H1 (cell line): ENCODE results near the gene GALNT6. TPM values are rescaled to one million over a fixed set of nuclear protein-coding genes. Genes with fewer than 3 reads are reported as not detected.

Experiments
- ATF3 ChIP-seq: IDR thresholded peaks from 2 replicates; pipeline ENCODE4 v1.6.1; 2011; ENCODE audit warnings: low read depth, mild to moderate bottlenecking, low read length; ENCODE audit not compliant: insufficient read depth
- CBX8 ChIP-seq: fragments of 300-800, 300-1000 bp; sonication (generic); IDR thresholded peaks from 2 replicates; pipeline ENCODE4 v1.7.1; 2016; ENCODE audit warnings: low read depth, low read length, borderline replicate concordance
- CEBPB ChIP-seq: IDR thresholded peaks from 2 replicates; pipeline ENCODE4 v1.6.1; 2012; ENCODE audit warnings: low read depth, low read length
- CREB1 ChIP-seq: IDR thresholded peaks from 2 replicates; pipeline ENCODE4 v1.6.1; 2012; ENCODE audit warnings: inconsistent platforms
- KDM1A ChIP-seq: fragments of 200-600, 300-600 bp; sonication (generic); IDR thresholded peaks from 2 replicates; pipeline ENCODE4 v1.7.1; 2016; ENCODE audit warnings: mild to moderate bottlenecking, low read length, borderline replicate concordance
- NANOG ChIP-seq: IDR thresholded peaks from 2 replicates; pipeline ENCODE4 v1.6.1; 2011; ENCODE audit warnings: low read length, low read depth, mild to moderate bottlenecking, inconsistent platforms; ENCODE audit not compliant: insufficient read depth, poor library complexity, severe bottlenecking
- SIN3A ChIP-seq, 2 experiments: IDR thresholded peaks in 1 of 2; conservative IDR thresholded peaks in 1 of 2; 2 replicates each; pipeline ENCODE4 v1.6.1; 2011 to 2012; ENCODE audit warnings: low read length in 2 of 2, improper control_type of control experiment in 1 of 2, low read depth in 1 of 2, mild to moderate bottlenecking in 1 of 2
- TCF12 ChIP-seq: IDR thresholded peaks from 2 replicates; pipeline ENCODE4 v1.6.1; 2011; ENCODE audit warnings: low read depth, mild to moderate bottlenecking, low read length
- TEAD4 ChIP-seq: IDR thresholded peaks from 2 replicates; pipeline ENCODE4 v1.6.1; 2012; ENCODE audit warnings: low read depth, low read length, inconsistent platforms, mixed read lengths
- polyA plus RNA-seq, 7 experiments: library from polyadenylated mRNA; depleted of rRNA in 3 of 7; stranded (reverse) in 5 of 7; unstranded in 2 of 7; fragments of >200 nt in 5 of 7; fragments of 200-250 nt in 2 of 7; gene quantifications; 1 replicate in 5 of 7; 2 replicates in 1 of 7; 4 replicates in 1 of 7; pipeline versions ENCODE4 v1.2.1 to v1.2.3, GENCODE V29; 2011 to 2013; ENCODE audit warnings: missing spikeins in 2 of 7, mixed read lengths in 2 of 7
- total RNA-seq: library from RNA; stranded (reverse); fragmentation: NEBNext Ultra II Directional; extraction: Animal tissue kit (Norgen Biotek cat#: 25700); gene quantifications from 2 replicates; pipeline ENCODE4 v1.2.1, GENCODE V29; 2021

The GALNT6 gene
- total and polyA plus RNA-seq, 2 of the 8 experiments (the other 6 are each of a cell fraction or from before 2014, with no cell fraction given): 5.8 to 10.7 TPM

DNA sequence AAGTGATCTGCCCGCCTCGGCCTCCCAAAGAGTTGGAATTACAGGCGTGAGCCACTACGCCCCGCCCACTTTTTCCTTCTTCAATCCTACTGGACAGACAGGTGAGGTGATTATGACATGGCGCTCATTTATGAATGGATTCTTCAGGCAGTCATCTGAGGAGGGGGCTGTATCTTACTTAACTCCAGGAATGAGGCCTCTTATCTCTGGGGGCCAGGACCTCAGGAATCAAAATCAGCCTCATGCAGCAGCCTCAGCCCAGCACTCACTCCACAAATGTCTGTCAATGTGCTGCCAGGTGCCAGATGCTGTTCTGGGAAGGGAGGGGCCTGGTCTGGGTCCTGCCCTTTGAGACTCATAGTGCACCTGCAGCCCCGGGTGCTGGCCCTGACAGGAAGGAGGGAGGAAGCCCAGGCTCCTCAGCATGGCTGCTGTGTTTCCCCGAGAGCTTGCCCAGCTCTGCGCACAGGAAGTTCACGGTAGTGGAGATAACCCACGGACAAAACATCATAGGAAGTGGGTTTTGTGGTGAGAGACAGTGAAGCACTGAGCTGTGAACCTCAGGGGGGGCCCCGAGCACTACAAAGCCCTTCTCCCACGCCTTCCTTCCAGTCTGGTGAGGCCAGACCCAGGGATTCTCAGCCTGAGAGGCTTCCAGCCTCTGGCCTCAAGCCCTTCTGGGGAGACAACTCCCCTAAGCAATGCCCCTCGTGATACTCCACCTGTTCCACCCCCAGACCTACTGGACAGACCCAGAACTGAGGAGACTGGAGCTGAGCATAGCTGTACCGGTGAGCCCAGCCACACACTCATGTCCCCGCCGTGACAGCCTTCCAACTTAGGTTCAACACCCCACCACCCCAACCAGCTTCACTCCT is 22.3 kb downstream of the GALNT6 start (continued):
- TF ChIP-seq SIN3A (conservative IDR thresholded peaks at IDR 0.05 in 1 of 2, IDR thresholded peaks at IDR 0.05 in 1 of 2; ENCODE audit: low read depth in 1 of 2, low read length in 2 of 2) (no peak), KDM1A (no peak), ATF3 (no peak), TCF12 (no peak), NANOG (no peak), CBX8 (no peak), CREB1 (no peak), CEBPB (no peak), TEAD4 (no peak)
